Mesangial cell (primary cell): Measurements from ENCODE around the gene DARS1. TPM values are rescaled to one million over a fixed set of nuclear protein-coding genes. Genes with fewer than 3 reads are reported as not detected.

ENCODE experiments used
- total RNA-seq: library from RNA; depleted of rRNA; stranded (reverse); fragments of >200 nt; gene quantifications from 2 replicates; pipeline ENCODE4 v1.2.3, GENCODE V29; 2015

The DARS1 gene
- 34.2 and 42.0 TPM in 2 replicates for total RNA-seq

DNA sequence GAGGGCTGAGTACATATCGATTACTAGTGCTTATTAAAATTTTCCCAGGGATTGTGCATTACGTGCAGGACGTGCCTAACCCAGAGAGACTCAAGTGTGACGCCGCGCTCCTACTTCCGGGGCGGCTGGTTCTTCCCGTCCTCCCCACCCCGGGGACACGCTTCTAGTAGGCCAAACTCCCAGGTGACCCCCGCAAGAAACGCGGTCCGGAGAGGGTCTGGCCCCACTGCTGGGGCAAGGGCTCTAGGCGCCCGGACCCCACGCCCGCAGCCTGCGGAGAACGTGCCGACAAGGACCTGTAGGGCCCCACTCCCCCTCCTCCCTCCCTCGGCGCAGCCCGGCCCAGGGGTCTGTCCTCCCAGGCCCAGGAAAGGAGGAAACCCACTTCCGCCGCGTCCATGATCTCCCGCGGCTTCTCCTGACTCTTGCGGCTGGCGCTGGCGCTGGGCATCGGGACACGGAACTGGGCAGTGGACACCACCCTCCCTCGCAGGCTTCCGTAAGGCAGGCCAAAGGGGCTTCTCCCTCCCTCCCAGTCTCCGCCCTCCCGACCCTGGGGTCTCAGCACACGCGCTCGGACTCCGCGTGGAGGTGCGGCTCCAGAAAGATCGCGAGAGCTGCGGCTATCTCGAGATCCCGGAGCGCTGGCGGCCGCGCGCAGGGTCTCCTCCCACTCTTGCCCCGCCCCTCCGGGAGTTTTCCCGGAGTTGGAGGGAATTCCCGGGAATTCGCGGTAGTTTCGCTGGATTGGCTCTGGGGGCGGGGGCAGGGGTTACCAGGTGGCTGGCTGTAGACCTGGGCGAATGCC is at the start of gene DARS1:
TSS of gene DARS1 (minus strand) at position 609 of the 808 bp plus-strand sequence. CDS start at position 451, 158 bp downstream.

DNA sequence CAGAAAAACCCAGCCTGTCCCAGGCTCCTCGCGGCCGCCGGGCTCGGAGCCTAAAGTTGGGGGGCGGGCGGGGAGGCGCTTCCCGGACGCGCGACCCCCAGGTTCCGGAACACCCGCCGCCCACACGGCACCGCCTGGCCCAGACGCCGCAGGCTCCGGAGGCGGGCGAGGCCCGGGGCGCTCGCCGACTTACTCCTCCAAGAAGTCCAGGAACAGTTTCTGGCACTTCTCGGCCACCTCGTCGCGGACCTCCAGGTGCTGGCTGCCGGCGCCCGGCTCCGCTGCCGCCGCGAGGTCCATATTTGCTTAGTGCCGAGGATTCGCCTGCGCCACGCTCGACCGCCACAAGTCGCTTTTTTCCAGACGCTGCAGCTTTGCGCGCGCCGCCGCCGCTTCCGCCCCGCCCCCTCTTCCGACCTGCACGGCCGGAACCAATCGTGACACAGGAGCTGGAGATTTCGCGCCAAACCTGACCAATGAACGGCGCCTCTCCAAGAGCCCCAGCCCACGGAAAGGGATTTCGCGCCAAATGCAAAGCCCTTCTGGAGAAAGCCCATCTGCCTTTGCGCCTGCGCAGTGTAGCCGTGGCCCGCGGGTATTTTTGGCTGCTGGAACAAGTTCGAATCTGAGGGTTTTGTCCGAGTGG is 109.2 kb downstream of the DARS1 start, which contains the start of gene MCM6:
TSS of gene MCM6 (minus strand) at position 378 of the 646 bp plus-strand sequence. CDS start at position 300, 78 bp downstream.

Other genes with a start within 250 kb of the DARS1 start
- 27.2 and 32.3 TPM in 2 replicates for gene UBXN4, start 243.8 kb downstream of the DARS1 start, total RNA-seq
- gene LCT, start 148.4 kb downstream of the DARS1 start, total RNA-seq, result not detected in 2 replicates
- gene MCM6, start 109.2 kb downstream of the DARS1 start, total RNA-seq, result 16.4 and 45.5 TPM in 2 replicates
- gene CXCR4, start 132.5 kb upstream of the DARS1 start, total RNA-seq, result not detected in 2 replicates